K562 (cell line): ENCODE measurements around the gene LY6G5B. TPM values are rescaled to one million over a fixed set of nuclear protein-coding genes. Genes with fewer than 3 reads are reported as not detected.
A peak's percentile ranks its signal among the peaks of the same experiment; 100 is the strongest.

Experiments used
- AFF4 ChIP-seq: sonication (generic); formaldehyde crosslinking; IDR thresholded peaks from 2 replicates; pipeline ENCODE4 v1.8.0; 2023; ENCODE audit warnings: mild to moderate bottlenecking, missing genetic modification reagents
- ARID4B ChIP-seq: sonication (generic); formaldehyde crosslinking; IDR thresholded peaks from 2 replicates; pipeline ENCODE4 v1.8.0; 2022; ENCODE audit warnings: mild to moderate bottlenecking, missing genetic modification reagents
- E2F8 ChIP-seq: fragments of 450-650 bp; IDR thresholded peaks from 2 replicates; pipeline ENCODE4 v1.7.1; 2018; ENCODE audit warnings: mild to moderate bottlenecking, low read depth; ENCODE audit not compliant: partially characterized antibody
- ETV6 ChIP-seq, 3 experiments: fragments of 150-350 bp in 1 of 3; sonication (generic) in 1 of 3; formaldehyde crosslinking in 1 of 3; IDR thresholded peaks; 2 replicates each; pipeline versions ENCODE4 v1.6.1 to v1.8.0; 2014 to 2022; ENCODE audit warnings: borderline replicate concordance in 2 of 3, low read depth in 2 of 3, antibody characterized with exemption in 1 of 3, low read length in 1 of 3, mild to moderate bottlenecking in 1 of 3, missing genetic modification reagents in 1 of 3
- HIVEP1 ChIP-seq: fragments of 250-450 bp; sonication (Bioruptor Pico); IDR thresholded peaks from 2 replicates; pipeline ENCODE4 v1.4.0; 2020; ENCODE audit warnings: mild to moderate bottlenecking
- HNRNPL ChIP-seq: fragments of 200-400 bp; formaldehyde crosslinking; IDR thresholded peaks from 2 replicates; pipeline ENCODE4 v1.6.1; 2017; ENCODE audit warnings: low read depth, mild to moderate bottlenecking, low read length
- MTF1 ChIP-seq: fragments of 250-450 bp; sonication (Bioruptor Pico); IDR thresholded peaks from 2 replicates; pipeline ENCODE4 v1.9.0; 2021; ENCODE audit warnings: moderate library complexity, mild to moderate bottlenecking, inconsistent platforms, borderline replicate concordance
- SAP30 ChIP-seq: fragments of 200-600 bp; sonication (generic); IDR thresholded peaks from 2 replicates; pipeline ENCODE4 v1.6.1; 2012; ENCODE audit warnings: borderline replicate concordance, low read depth, mild to moderate bottlenecking, moderate library complexity, low read length, control low read depth, inconsistent platforms; ENCODE audit not compliant: insufficient read depth, poor library complexity, severe bottlenecking
- SPI1 ChIP-seq: IDR thresholded peaks from 2 replicates; pipeline ENCODE4 v1.6.1; 2011; ENCODE audit warnings: low read depth, low read length, control low read depth, borderline replicate concordance
- ZNF140 ChIP-seq: fragments of 250-450 bp; sonication (Bioruptor Pico); IDR thresholded peaks from 2 replicates; pipeline ENCODE4 v1.8.0; 2021; ENCODE audit warnings: moderate library complexity, mild to moderate bottlenecking, inconsistent platforms
- ZNF23 ChIP-seq: fragments of 250-450 bp; sonication (Bioruptor Pico); IDR thresholded peaks from 2 replicates; pipeline ENCODE4 v1.4.0; 2020; ENCODE audit warnings: mild to moderate bottlenecking
- ZNF239 ChIP-seq: fragments of 250-450 bp; sonication (Bioruptor Pico); IDR thresholded peaks from 2 replicates; pipeline ENCODE4 v1.4.0; 2020; ENCODE audit warnings: mild to moderate bottlenecking
- polyA plus RNA-seq, 8 experiments: library from polyadenylated mRNA; depleted of rRNA in 4 of 8; stranded (reverse) in 5 of 8; unstranded in 3 of 8; fragments of >200 nt; fragmentation: Nextera tagmentation in 2 of 8; fragmentation: Illumina TruSeq in 1 of 8; extraction: Ambion mirVana in 2 of 8; extraction: Trizol in 1 of 8; gene quantifications; 2 replicates each; pipeline versions ENCODE4 v1.2.1 to v1.2.3, GENCODE V29; 2011 to 2014; ENCODE audit warnings: inconsistent platforms in 1 of 8, missing spikeins in 1 of 8
- total RNA-seq, 7 experiments: library from RNA; depleted of rRNA in 6 of 7; stranded (reverse); fragments of >200 nt in 6 of 7; fragmentation: Illumina TruSeq in 2 of 7; extraction: Trizol in 2 of 7; gene quantifications; 2 replicates each; pipeline versions ENCODE4 v1.2.1 to v1.2.3, GENCODE V29; 2011 to 2021; ENCODE audit warnings: low replicate concordance in 1 of 7

LY6G5B gene
- total and polyA plus RNA-seq, 9 of the 15 experiments (the other 6 are each of a cell fraction or from before 2014, with no cell fraction given): 6.0 to 27.0 (median 7.5) TPM

GRCh38 chr6:31659649-31660380 is 10.0 kb upstream of the LY6G5B start (continued):
- TF ChIP-seq AFF4 (CRISPR knock-in tag): 0 out of 2 replicates have a peak, but pooled peaks have one; percentile 4
- no peak for TF ChIP-seq ZNF23
- no peak for TF ChIP-seq HIVEP1
- TF ChIP-seq HNRNPL: no peak
- no peak for TF ChIP-seq ZNF239
- TF ChIP-seq MTF1: 0 out of 2 replicates have a peak, but pooled peaks have one; percentile 76
- peak; percentile 75; the same call in 1 of the 2 replicates for TF ChIP-seq ARID4B (CRISPR knock-in tag)
- no peak for TF ChIP-seq ETV6 (IDR thresholded peaks at IDR 0.05; ENCODE audit: borderline replicate concordance in 1 of 2, low read depth in 2 of 2, low read length in 1 of 2)
- TF ChIP-seq ETV6 (CRISPR knock-in tag; IDR thresholded peaks at IDR 0.05; ENCODE audit: borderline replicate concordance): peak; percentile 6; the same call in 1 of the 2 replicates
- 0 out of 2 replicates have a peak, but pooled peaks have one; percentile 48 for TF ChIP-seq ZNF140 (CRISPR knock-in tag)
- TF ChIP-seq SAP30: peak; percentile 78
- TF ChIP-seq E2F8: peak; percentile 31
- TF ChIP-seq SPI1: peak; percentile 92
